Right ventricle myocardium superior (tissue), 1 donor: ENCODE results near the gene TTC3. TPM values are rescaled to one million over a fixed set of nuclear protein-coding genes. Genes with fewer than 3 reads are reported as not detected.
A peak's percentile ranks its signal among the peaks of the same experiment; 100 is the strongest.
"Not testable (repeated sequence)": the region's sequence is repeated elsewhere in the genome, so short reads cannot be mapped to it uniquely, and the experiment has no call there.

Experiments
- ATAC-seq: fragments of 200-7000 bp; cut with Tn5 transposase; one replicate; pipeline ENCODE4 v1.9.1; 2020; ENCODE audit warnings: mild to moderate bottlenecking; ENCODE audit not compliant: poor library complexity
- DNase-seq: peaks from one replicate; pipeline ENCODE4 v3.0.0-alpha.2; 2020
- intact Hi-C: fragments of 100-400 bp; cut with DNase I; formaldehyde crosslinking; loops from one replicate; pipeline ENCODE4 v1.11.2; 2022
- total RNA-seq: library from RNA; stranded (reverse); fragmentation: NEBNext Ultra II Directional; extraction: Animal tissue kit (Norgen Biotek cat#: 25700); gene quantifications from one replicate; pipeline ENCODE4 v1.2.1, GENCODE V29; 2021
- donor health status: DM: no; HTN: yes; CAD: no; lungs with severe emphysema.

Gene TTC3
- total RNA-seq, 1 donor from 2014 or later = 36.3 TPM

GRCh38 chr21:37128076-37128475 lies 55.0 kb downstream of the TTC3 start:
- ATAC-seq (no peak), DNase-seq (no peak)
- intact Hi-C loops = no loop called here

DNA sequence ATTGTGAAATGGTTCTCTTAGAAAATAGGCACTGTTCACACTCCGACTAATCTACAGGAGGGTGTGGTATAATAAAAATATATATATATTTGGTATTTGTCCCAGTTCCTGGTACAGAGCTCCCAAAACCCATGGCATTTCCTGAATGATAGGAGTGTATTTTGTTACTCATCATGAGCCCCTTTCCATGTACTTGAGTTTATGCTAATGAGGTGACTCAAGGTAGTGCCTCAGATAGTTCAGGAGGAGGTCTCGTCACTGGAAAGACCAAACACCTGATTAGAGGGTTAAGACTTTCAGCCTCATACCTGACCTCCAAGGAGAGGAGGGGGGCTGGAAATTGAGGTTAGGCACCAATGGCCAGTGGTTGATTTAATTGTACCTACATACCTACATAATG lies 57.9 kb downstream of the TTC3 start:
- ATAC-seq = no peak
- intact Hi-C loops = no loop called here
- DNase-seq = no peak

GRCh38 chr21:37136261-37136660 lies 63.2 kb downstream of the TTC3 start:
- no peak for ATAC-seq
- DNase-seq = no peak
- intact Hi-C loops = no loop called here

DNA sequence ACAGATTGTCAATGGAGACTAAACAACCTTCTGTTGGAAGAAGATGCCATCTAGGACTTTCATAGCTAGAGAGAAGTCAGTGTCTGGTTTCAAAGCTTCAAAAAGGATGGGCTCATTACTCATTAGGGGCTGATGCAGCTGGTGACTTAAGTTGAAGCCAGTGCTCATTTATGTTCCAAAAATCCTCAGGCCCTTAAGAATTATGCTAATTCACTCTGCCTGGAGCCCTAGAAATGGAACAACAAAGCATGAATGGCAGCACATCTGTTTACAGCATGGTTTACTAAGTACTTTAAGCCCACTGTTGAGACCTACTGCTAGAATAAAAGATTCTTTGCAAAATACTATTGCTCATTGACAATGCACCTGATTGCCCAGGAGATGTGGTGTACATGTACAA lies 63.7 kb downstream of the TTC3 start:
- DNase-seq (no peak), ATAC-seq (no peak)
- intact Hi-C loops = no loop called here

- DNase-seq (no peak), ATAC-seq (no peak)
- intact Hi-C loops = no loop called here
Observed at GRCh38 chr21:37139154-37139553, 66.1 kb downstream of the TTC3 start.

DNA sequence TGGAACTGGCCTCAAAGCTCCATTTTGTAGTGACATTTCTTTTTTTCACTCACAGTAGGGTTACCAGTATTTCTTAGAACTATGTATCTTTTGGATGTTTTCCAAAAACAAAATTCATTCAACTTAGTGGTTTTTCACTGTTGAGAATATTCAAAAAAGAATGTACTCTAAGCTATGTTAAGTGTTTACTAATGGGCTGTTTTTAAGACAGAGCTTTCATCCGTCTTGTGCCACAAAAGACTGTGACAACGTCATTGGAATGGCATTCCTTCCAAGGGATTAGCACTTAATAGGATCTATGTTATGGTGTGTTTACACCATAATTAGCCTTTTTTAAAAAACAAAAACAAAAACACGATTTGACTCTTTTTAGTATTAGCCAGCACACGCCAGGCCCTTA lies 66.8 kb downstream of the TTC3 start:
- ATAC-seq = no peak
- intact Hi-C loops = no loop called here
- no peak for DNase-seq

DNA sequence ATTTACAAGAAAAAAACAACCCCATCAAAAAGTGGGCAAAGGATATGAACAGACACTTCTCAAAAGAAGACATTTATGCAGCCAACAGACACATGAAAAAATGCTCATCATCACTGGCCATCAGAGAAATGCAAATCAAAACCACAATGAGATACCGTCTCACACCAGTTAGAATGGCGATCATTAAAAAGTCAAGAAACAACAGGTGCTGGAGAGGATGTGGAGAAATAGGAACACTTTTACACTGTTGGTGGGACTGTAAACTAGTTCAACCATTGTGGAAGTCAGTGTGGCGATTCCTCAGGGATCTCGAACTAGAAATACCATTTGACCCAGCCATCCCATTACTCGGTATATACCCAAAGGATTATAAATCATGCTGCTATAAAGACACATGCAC lies 70.3 kb downstream of the TTC3 start:
- DNase-seq, intact Hi-C loops, ATAC-seq: not testable (repeated sequence)

DNA sequence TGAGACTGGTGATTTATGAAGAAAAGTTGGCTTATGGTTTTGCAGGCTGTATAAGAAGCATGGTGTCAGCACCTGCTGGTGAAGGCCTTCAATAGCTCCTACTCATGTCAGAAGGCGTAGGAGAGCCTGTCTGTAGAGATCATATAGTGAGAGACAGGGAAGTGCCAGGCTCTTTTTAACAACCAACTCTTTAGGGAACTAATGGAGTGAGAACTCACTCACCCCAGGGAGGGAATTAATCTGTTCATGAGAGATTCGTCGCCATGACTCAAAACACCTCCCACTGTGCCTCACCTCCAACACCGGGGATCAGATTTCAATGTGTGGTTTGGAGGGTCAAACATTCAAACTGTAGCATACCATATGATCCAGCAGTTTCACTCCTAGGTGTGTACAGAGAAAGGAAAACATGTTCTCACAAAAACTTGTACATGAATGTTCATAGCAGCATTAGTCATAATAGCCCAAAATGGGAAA lies 72.6 kb downstream of the TTC3 start:
- DNase-seq (no peak), ATAC-seq (no peak)
- intact Hi-C loops = no loop called here

GRCh38 chr21:37146320-37147235 lies 73.5 kb downstream of the TTC3 start:
- peak; percentile 53 for ATAC-seq

DNA sequence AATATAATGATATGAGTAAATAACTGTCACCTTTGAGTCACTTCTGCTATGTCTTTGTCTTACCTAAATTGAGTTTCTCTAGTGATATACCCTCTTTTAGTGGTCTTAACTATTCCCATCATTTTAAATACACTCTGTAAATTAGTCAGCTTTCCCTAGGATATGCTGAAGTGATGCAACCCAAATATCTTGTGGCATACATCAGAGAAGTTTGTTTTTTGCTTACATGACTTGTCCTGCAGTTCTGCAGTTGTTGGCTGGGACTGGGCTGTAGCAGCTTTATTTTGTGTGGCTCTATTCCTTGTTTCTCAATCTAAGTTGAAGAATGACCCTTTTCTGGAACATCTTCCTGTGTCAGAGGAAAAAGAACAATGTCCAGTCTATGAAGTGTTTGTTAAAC lies 76.4 kb downstream of the TTC3 start:
- no peak for DNase-seq
- no peak for ATAC-seq
- intact Hi-C loops = no loop called here

More at GRCh38 chr21:37146320-37147235, 73.5 kb downstream of the TTC3 start:
- intact Hi-C loops = no loop called here
- no peak for DNase-seq

GRCh38 chr21:37153196-37153934 lies 80.3 kb downstream of the TTC3 start:
- peak; percentile 58 for ATAC-seq
- DNase-seq = no peak
- intact Hi-C loops = no loop called here

GRCh38 chr21:37153935-37154350 lies 80.9 kb downstream of the TTC3 start:
- DNase-seq (no peak), ATAC-seq (peak; percentile 85)
- intact Hi-C loops = no loop called here

GRCh38 chr21:37155186-37155585 lies 82.1 kb downstream of the TTC3 start:
- DNase-seq = no peak
- intact Hi-C loops = no loop called here
- no peak for ATAC-seq

GRCh38 chr21:37157938-37158337 lies 84.9 kb downstream of the TTC3 start:
- no peak for ATAC-seq
- no peak for DNase-seq
- intact Hi-C loops = no loop called here

GRCh38 chr21:37159053-37159776 lies 86.2 kb downstream of the TTC3 start:
- ATAC-seq = no peak
- no peak for DNase-seq
- intact Hi-C loops = no loop called here

DNA sequence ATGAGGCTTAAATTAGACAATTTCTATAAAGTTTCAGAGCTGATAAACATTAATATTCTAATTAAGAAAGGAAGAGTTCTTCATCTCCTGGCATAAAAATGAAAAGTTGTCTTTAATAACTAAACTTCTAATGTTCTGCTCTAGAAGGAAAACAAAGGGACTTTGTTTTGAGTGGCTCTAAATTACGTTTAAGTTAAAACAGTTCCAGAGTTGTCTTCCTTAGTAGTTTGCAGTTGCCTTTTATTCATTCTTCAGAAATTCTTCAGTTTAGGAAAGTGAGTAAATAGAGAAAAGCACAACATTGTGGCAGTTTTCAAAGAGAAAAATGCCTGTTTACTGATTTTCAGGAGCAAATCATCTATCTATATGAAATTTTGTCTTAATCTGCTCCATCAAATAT lies 86.9 kb downstream of the TTC3 start:
- no peak for ATAC-seq
- intact Hi-C loops = no loop called here
- DNase-seq = no peak

DNA sequence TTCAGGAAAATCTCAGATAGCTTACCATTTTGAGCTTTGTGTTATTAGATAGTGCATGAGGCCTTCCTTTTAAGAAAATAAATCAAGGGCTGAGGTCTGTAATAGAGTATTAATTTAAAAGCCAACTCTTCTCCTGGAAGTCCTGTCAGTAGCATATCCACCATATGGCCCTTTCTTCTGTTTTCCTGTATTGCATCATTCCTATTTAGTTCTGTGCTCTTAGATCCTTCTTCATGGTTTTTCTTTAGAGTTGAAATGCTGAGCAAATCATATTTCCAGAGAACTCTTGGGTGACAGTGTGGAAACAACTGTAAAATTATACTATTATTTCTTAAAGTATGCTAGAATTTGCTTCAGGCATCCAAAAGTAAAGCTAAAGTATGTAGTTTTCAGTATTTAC lies 91.7 kb downstream of the TTC3 start:
- ATAC-seq (peak; percentile 56), DNase-seq (no peak)
- intact Hi-C loops = no loop called here

- intact Hi-C loops = no loop called here
- no peak for ATAC-seq
Observed at GRCh38 chr21:37165586-37165985, 92.5 kb downstream of the TTC3 start.

DNA sequence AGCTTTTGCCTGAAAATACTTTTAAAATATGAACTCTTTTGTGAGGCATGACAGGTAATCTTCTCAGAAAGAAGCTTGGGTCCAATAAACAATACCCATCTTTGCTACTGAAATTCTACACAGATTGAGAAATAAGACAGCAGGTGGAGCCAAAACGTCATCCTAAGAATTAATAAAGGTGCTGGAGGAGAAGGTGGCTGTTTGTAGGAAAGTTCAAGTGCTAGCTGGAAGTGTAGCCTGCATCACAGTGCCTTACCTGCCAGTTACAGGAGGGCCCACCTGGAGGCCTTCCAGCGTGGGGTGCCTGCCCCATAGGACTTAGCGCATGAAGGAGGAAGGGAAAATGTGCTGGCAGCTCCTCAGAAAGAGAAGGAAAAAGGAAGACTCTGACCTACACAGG lies 93.7 kb downstream of the TTC3 start:
- intact Hi-C loops = no loop called here
- DNase-seq = no peak
- ATAC-seq = no peak

More at GRCh38 chr21:37165586-37165985, 92.5 kb downstream of the TTC3 start:
- no peak for DNase-seq
